ENCODE measurements around the gene DPP10.

DPP10 gene

GRCh38 chr2:115174651-115175050 lies 732.2 kb downstream of the DPP10 start:
- ChIA-PET POLR2A (no interaction called here), CTCF (no interaction called here)
- DNase-seq (ENCODE audit: extremely low spot score), result no peak
- no peak for TF ChIP-seq ARNT (IDR thresholded peaks at IDR 0.05)

GRCh38 chr2:115183144-115183543 lies 740.7 kb downstream of the DPP10 start:
- POLR2A ChIA-PET, result no interaction called here
- no peak for DNase-seq (ENCODE audit: extremely low spot score)
- no peak for TF ChIP-seq FOXM1 (IDR thresholded peaks at IDR 0.05; ENCODE audit: borderline replicate concordance)
- CTCF ChIA-PET, result interaction anchor here (0.6 kb wide), 1 partner anchor 20 kb away, joined by 3 read pairs; no protein-coding TSS in a partner anchor

- DNase-seq (ENCODE audit: extremely low spot score), result no peak
- TF ChIP-seq HDGF (IDR thresholded peaks at IDR 0.05; ENCODE audit: borderline replicate concordance) (no peak), CTBP1 (IDR thresholded peaks at IDR 0.05; ENCODE audit: borderline replicate concordance) (no peak), ZNF384 (IDR thresholded peaks at IDR 0.05) (no peak), FOXK2 (IDR thresholded peaks at IDR 0.05) (no peak), L3MBTL2 (conservative IDR thresholded peaks at IDR 0.05) (no peak), SP1 (IDR thresholded peaks at IDR 0.05) (no peak), BHLHE40 (IDR thresholded peaks at IDR 0.05; ENCODE audit: borderline replicate concordance) (no peak), FOXA1 (IDR thresholded peaks at IDR 0.05) (no peak), ARNT (IDR thresholded peaks at IDR 0.05) (no peak), TARDBP (IDR thresholded peaks at IDR 0.05) (no peak), FOXM1 (IDR thresholded peaks at IDR 0.05; ENCODE audit: borderline replicate concordance) (no peak), LEF1 (IDR thresholded peaks at IDR 0.05; ENCODE audit: borderline replicate concordance) (no peak), PKNOX1 (IDR thresholded peaks at IDR 0.05) (no peak), NFRKB (IDR thresholded peaks at IDR 0.05) (no peak), ELF4 (IDR thresholded peaks at IDR 0.05) (no peak)
- ChIA-PET CTCF (no interaction called here), POLR2A (no interaction called here)
Measured at GRCh38 chr2:115190459-115190858, 748.0 kb downstream of the DPP10 start.

- DNase-seq (ENCODE audit: extremely low spot score), result no peak
- TF ChIP-seq LEF1 (IDR thresholded peaks at IDR 0.05; ENCODE audit: borderline replicate concordance) (no peak), BHLHE40 (IDR thresholded peaks at IDR 0.05; ENCODE audit: borderline replicate concordance) (no peak), ZNF384 (IDR thresholded peaks at IDR 0.05) (no peak), ARNT (IDR thresholded peaks at IDR 0.05) (no peak), NFRKB (IDR thresholded peaks at IDR 0.05) (no peak), HDGF (IDR thresholded peaks at IDR 0.05; ENCODE audit: borderline replicate concordance) (no peak), FOXK2 (IDR thresholded peaks at IDR 0.05) (no peak), SUZ12 (IDR thresholded peaks at IDR 0.05) (no peak), CTBP1 (IDR thresholded peaks at IDR 0.05; ENCODE audit: borderline replicate concordance) (no peak), ELF4 (IDR thresholded peaks at IDR 0.05) (no peak), L3MBTL2 (conservative IDR thresholded peaks at IDR 0.05) (no peak), FOXA1 (IDR thresholded peaks at IDR 0.05) (no peak), TARDBP (IDR thresholded peaks at IDR 0.05) (no peak), SP1 (IDR thresholded peaks at IDR 0.05) (no peak), FOXM1 (IDR thresholded peaks at IDR 0.05; ENCODE audit: borderline replicate concordance) (no peak), PKNOX1 (IDR thresholded peaks at IDR 0.05) (no peak)
- ChIA-PET POLR2A (no interaction called here), CTCF (no interaction called here)
Measured at GRCh38 chr2:115194623-115195022, 752.2 kb downstream of the DPP10 start.

GRCh38 chr2:115196587-115196986 lies 754.1 kb downstream of the DPP10 start:
- no peak for DNase-seq (ENCODE audit: extremely low spot score)
- TF ChIP-seq LEF1 (IDR thresholded peaks at IDR 0.05; ENCODE audit: borderline replicate concordance) (no peak), ARNT (IDR thresholded peaks at IDR 0.05) (no peak), ZNF384 (IDR thresholded peaks at IDR 0.05) (no peak), TARDBP (IDR thresholded peaks at IDR 0.05) (no peak), PKNOX1 (IDR thresholded peaks at IDR 0.05) (no peak), L3MBTL2 (conservative IDR thresholded peaks at IDR 0.05) (no peak), SP1 (IDR thresholded peaks at IDR 0.05) (no peak), FOXM1 (IDR thresholded peaks at IDR 0.05; ENCODE audit: borderline replicate concordance) (no peak), BHLHE40 (IDR thresholded peaks at IDR 0.05; ENCODE audit: borderline replicate concordance) (no peak), SUZ12 (IDR thresholded peaks at IDR 0.05) (no peak), FOXK2 (IDR thresholded peaks at IDR 0.05) (no peak), FOXA1 (IDR thresholded peaks at IDR 0.05) (no peak), HDGF (IDR thresholded peaks at IDR 0.05; ENCODE audit: borderline replicate concordance) (no peak), CTBP1 (IDR thresholded peaks at IDR 0.05; ENCODE audit: borderline replicate concordance) (no peak), NFRKB (IDR thresholded peaks at IDR 0.05) (no peak)
- CTCF ChIA-PET, result no interaction called here
- POLR2A ChIA-PET, result no interaction called here

GRCh38 chr2:115199966-115200365 lies 757.5 kb downstream of the DPP10 start:
- CTCF ChIA-PET, result interaction anchor here (0.7 kb wide), 1 partner anchor 1350 kb away, joined by 3 read pairs; no protein-coding TSS in a partner anchor
- POLR2A ChIA-PET, result no interaction called here
- no peak for DNase-seq (ENCODE audit: extremely low spot score)
- TF ChIP-seq SUZ12 (IDR thresholded peaks at IDR 0.05), result no peak
- no peak for TF ChIP-seq TARDBP (IDR thresholded peaks at IDR 0.05)
- TF ChIP-seq CTBP1 (IDR thresholded peaks at IDR 0.05; ENCODE audit: borderline replicate concordance), result no peak
- TF ChIP-seq ARNT (IDR thresholded peaks at IDR 0.05), result no peak
- TF ChIP-seq HDGF (IDR thresholded peaks at IDR 0.05; ENCODE audit: borderline replicate concordance), result no peak
- no peak for TF ChIP-seq FOXK2 (IDR thresholded peaks at IDR 0.05)

- POLR2A ChIA-PET, result no interaction called here
- TF ChIP-seq ZNF384 (IDR thresholded peaks at IDR 0.05) (no peak), CTBP1 (IDR thresholded peaks at IDR 0.05; ENCODE audit: borderline replicate concordance) (no peak), FOXK2 (IDR thresholded peaks at IDR 0.05) (no peak), HDGF (IDR thresholded peaks at IDR 0.05; ENCODE audit: borderline replicate concordance) (no peak), ARNT (IDR thresholded peaks at IDR 0.05) (no peak), LEF1 (IDR thresholded peaks at IDR 0.05; ENCODE audit: borderline replicate concordance) (no peak), SUZ12 (IDR thresholded peaks at IDR 0.05) (no peak), PKNOX1 (IDR thresholded peaks at IDR 0.05) (no peak), BHLHE40 (IDR thresholded peaks at IDR 0.05; ENCODE audit: borderline replicate concordance) (no peak), NFRKB (IDR thresholded peaks at IDR 0.05) (no peak), SP1 (IDR thresholded peaks at IDR 0.05) (no peak), ELF4 (IDR thresholded peaks at IDR 0.05) (no peak), L3MBTL2 (conservative IDR thresholded peaks at IDR 0.05) (no peak), FOXM1 (IDR thresholded peaks at IDR 0.05; ENCODE audit: borderline replicate concordance) (no peak), FOXA1 (IDR thresholded peaks at IDR 0.05) (no peak), TARDBP (IDR thresholded peaks at IDR 0.05) (no peak)
- CTCF ChIA-PET, result no interaction called here
- DNase-seq (ENCODE audit: extremely low spot score), result no peak
Measured at GRCh38 chr2:115201386-115201785, 758.9 kb downstream of the DPP10 start.
